Hepatocyte (in vitro differentiated cells): ENCODE measurements around the gene TOMM70. TPM values are rescaled to one million over a fixed set of nuclear protein-coding genes. Genes with fewer than 3 reads are reported as not detected.
"Not testable (repeated sequence)": the region's sequence is repeated elsewhere in the genome, so short reads cannot be mapped to it uniquely, and the experiment has no call there.

Source experiments
- DNase-seq: peaks from one replicate; pipeline ENCODE4 v3.0.0-alpha.2; 2016; ENCODE audit warnings: low spot score
- H2AFZ ChIP-seq: fragments of 200-600 bp; sonication (generic); 2 replicates; pipeline ENCODE4 v1.6.0; 2016; ENCODE audit warnings: antibody characterized with exemption, mild to moderate bottlenecking
- H3K27ac ChIP-seq: fragments of 200-600 bp; sonication (generic); 2 replicates; pipeline ENCODE4 v1.5.1; 2016; ENCODE audit warnings: mild to moderate bottlenecking
- H3K27me3 ChIP-seq: fragments of 200-600 bp; sonication (generic); 2 replicates; pipeline ENCODE4 v1.6.1; 2016
- H3K36me3 ChIP-seq: fragments of 200-600 bp; sonication (generic); replicated peaks from 2 replicates; pipeline ENCODE4 v1.5.1; 2016; ENCODE audit warnings: low read depth; ENCODE audit not compliant: insufficient read depth
- H3K4me1 ChIP-seq: fragments of 200-600 bp; sonication (generic); 2 replicates; pipeline ENCODE4 v1.5.1; 2016; ENCODE audit warnings: mild to moderate bottlenecking, moderate library complexity; ENCODE audit not compliant: insufficient read depth
- H3K4me2 ChIP-seq: fragments of 200-600 bp; sonication (generic); 2 replicates; pipeline ENCODE4 v1.6.0; 2016
- H3K4me3 ChIP-seq: fragments of 200-600 bp; sonication (generic); 2 replicates; pipeline ENCODE4 v1.5.1; 2016; ENCODE audit warnings: mild to moderate bottlenecking
- H3K79me2 ChIP-seq: fragments of 200-600 bp; sonication (generic); 2 replicates; pipeline ENCODE4 v1.6.0; 2017; ENCODE audit warnings: mild to moderate bottlenecking
- H3K9me2 ChIP-seq: fragments of 200-600 bp; sonication (generic); replicated peaks from 2 replicates; pipeline ENCODE4 v1.6.0; 2017; ENCODE audit warnings: mild to moderate bottlenecking; ENCODE audit not compliant: insufficient read depth
- H3K9me3 ChIP-seq: fragments of 200-600 bp; sonication (generic); 2 replicates; pipeline ENCODE4 v1.5.1; 2016; ENCODE audit warnings: low read depth, mild to moderate bottlenecking
- H4K20me1 ChIP-seq: fragments of 200-600 bp; sonication (generic); 2 replicates; pipeline ENCODE4 v1.6.0; 2016; ENCODE audit warnings: mild to moderate bottlenecking; ENCODE audit not compliant: insufficient read depth, poor library complexity, severe bottlenecking
- CTCF ChIP-seq: fragments of 200-600 bp; sonication (generic); IDR thresholded peaks from 2 replicates; pipeline ENCODE4 v1.5.1; 2016; ENCODE audit warnings: antibody characterized with exemption, mild to moderate bottlenecking; ENCODE audit not compliant: poor library complexity
- EZH2 ChIP-seq: fragments of 200-600 bp; sonication (generic); IDR thresholded peaks from 2 replicates; pipeline ENCODE4 v1.6.1; 2016; ENCODE audit warnings: antibody characterized with exemption, mild to moderate bottlenecking, borderline replicate concordance
- EZH2phosphoT487 ChIP-seq: fragments of 200-600 bp; sonication (generic); IDR thresholded peaks from one replicate; pipeline ENCODE4 v1.6.1; 2018; ENCODE audit warnings: antibody characterized with exemption, mild to moderate bottlenecking, low read depth, moderate library complexity; ENCODE audit not compliant: unreplicated experiment, severe bottlenecking
- WGBS: methylation state at CpG from one replicate; pipeline ENCODE4 v1.1.6; 2016; ENCODE audit warnings: low lambda C conversion rate; ENCODE audit errors: missing lambda C conversion rate; 5-methylcytosine and 5-hydroxymethylcytosine counted together
- polyA plus RNA-seq: library from polyadenylated mRNA; unstranded; fragments of >200 nt; fragmentation: Nextera tagmentation; extraction: Ambion mirVana; gene quantifications from 2 replicates; pipeline ENCODE4 v1.2.1, GENCODE V29; 2016
- total RNA-seq: library from RNA; depleted of rRNA; stranded (reverse); fragments of >200 nt; gene quantifications from 2 replicates; pipeline ENCODE4 v1.2.3, GENCODE V29; 2014

Gene TOMM70
- 65.6 and 75.7 TPM in 2 replicates for total RNA-seq
- polyA plus RNA-seq = 18.7 and 23.2 TPM in 2 replicates

GRCh38 chr3:100400780-100401673 lies at the start of gene TOMM70, which contains the start of gene LNP1:
Gene TOMM70, minus strand, starts transcription at chr3:100401089. Its CDS starts 140 bp downstream, at chr3:100400949.
Gene LNP1, plus strand, starts transcription at chr3:100401539. Its CDS starts 28,191 bp downstream, at chr3:100429730.
- H3K4me2 ChIP-seq = peak within 1 kb of the TSS; percentile 87
- peak; percentile 98 for DNase-seq
- WGBS = 2% methylated on average over 54 of the region's 64 CpGs
- peaks cover 81% of the 10 kb centered on the region for H3K79me2 ChIP-seq
- peak within 1 kb of the TSS; percentile 47 for H3K4me3 ChIP-seq
- no peaks in the 10 kb centered on the region for H3K27me3 ChIP-seq
- TF ChIP-seq EZH2phosphoT487 (no peak), CTCF (no peak), EZH2 (no peak)
- H3K27ac ChIP-seq = peak within 1 kb of the TSS; percentile 94
- peak within 1 kb of the TSS; percentile 67 for H2AFZ ChIP-seq
- peaks cover 21% of the 10 kb centered on the region for H4K20me1 ChIP-seq
- H3K9me3 ChIP-seq = no peaks in the 10 kb centered on the region
- H3K4me1 ChIP-seq = peaks cover 19% of the 10 kb centered on the region
- no peaks in the 10 kb centered on the region for H3K9me2 ChIP-seq
- H3K36me3 ChIP-seq = no peaks in the 10 kb centered on the region

GRCh38 chr3:100449214-100449613 lies 48.3 kb upstream of the TOMM70 start:
- Histone ChIP-seq H2AFZ (no peak overlapping the region), H3K9me2 (no peaks in the 10 kb centered on the region), H3K27ac (no peak overlapping the region), H3K36me3 (no peaks in the 10 kb centered on the region), H3K27me3 (no peaks in the 10 kb centered on the region), H3K4me2 (no peak overlapping the region), H3K9me3 (no peaks in the 10 kb centered on the region), H3K4me3 (no peak overlapping the region), H3K79me2 (no peaks in the 10 kb centered on the region), H4K20me1 (no peaks in the 10 kb centered on the region), H3K4me1 (no peaks in the 10 kb centered on the region)
- TF ChIP-seq CTCF = no peak
- no peak for TF ChIP-seq EZH2phosphoT487
- TF ChIP-seq EZH2 = no peak
- no peak for DNase-seq
- 15% methylated on average over 2 of the region's 2 CpGs for WGBS

GRCh38 chr3:100448079-100448478 lies 47.2 kb upstream of the TOMM70 start:
- no peaks in the 10 kb centered on the region for H3K4me1 ChIP-seq
- H3K27me3 ChIP-seq = no peaks in the 10 kb centered on the region
- no peak overlapping the region for H3K27ac ChIP-seq
- 100% methylated on average over 1 of the region's 1 CpG for WGBS
- no peaks in the 10 kb centered on the region for H4K20me1 ChIP-seq
- no peaks in the 10 kb centered on the region for H3K9me2 ChIP-seq
- DNase-seq = no peak
- H3K36me3 ChIP-seq = no peaks in the 10 kb centered on the region
- TF ChIP-seq EZH2 (no peak), CTCF (no peak), EZH2phosphoT487 (no peak)
- no peak overlapping the region for H2AFZ ChIP-seq
- H3K4me3 ChIP-seq = no peak overlapping the region
- no peaks in the 10 kb centered on the region for H3K79me2 ChIP-seq
- no peak overlapping the region for H3K4me2 ChIP-seq
- H3K9me3 ChIP-seq = peaks cover 5% of the 10 kb centered on the region

- not testable (repeated sequence) for H3K4me1 ChIP-seq, H3K79me2 ChIP-seq, H3K4me3 ChIP-seq, H3K27me3 ChIP-seq, DNase-seq, H3K9me2 ChIP-seq, H2AFZ ChIP-seq, H3K27ac ChIP-seq, H4K20me1 ChIP-seq, H3K36me3 ChIP-seq, H3K9me3 ChIP-seq, H3K4me2 ChIP-seq
- WGBS = 92% methylated on average over 3 of the region's 3 CpGs
Measured at GRCh38 chr3:100447067-100447466, 46.2 kb upstream of the TOMM70 start.
